HEK293T (cell line): ENCODE data around the gene RPL26.

Source experiments
- CTCF ChIA-PET: fragments of 350-600 bp; formaldehyde crosslinking; extraction: SDS; loops from one replicate; lab custom pipeline; 2021; ENCODE audit warnings: antibody characterized with exemption, inconsistent platforms; lab: Yijun Ruan, JAX
- POLR2A ChIA-PET: fragments of 350-600 bp; formaldehyde crosslinking; extraction: SDS; loops from one replicate; lab custom pipeline; 2020; ENCODE audit warnings: antibody characterized with exemption, inconsistent platforms; lab: Yijun Ruan, JAX
- DNase-seq: peaks from one replicate; pipeline ENCODE4 v3.0.0; 2012; ENCODE audit warnings: mixed read lengths; ENCODE audit errors: extremely low spot score
- ARNT ChIP-seq: fragments of 450-650 bp; IDR thresholded peaks from 2 replicates; pipeline ENCODE4 v1.6.1; 2017; ENCODE audit warnings: mild to moderate bottlenecking
- BHLHE40 ChIP-seq: fragments of 450-650 bp; IDR thresholded peaks from 2 replicates; pipeline ENCODE4 v1.6.1; 2016; ENCODE audit warnings: mild to moderate bottlenecking, moderate library complexity, borderline replicate concordance
- CTBP1 ChIP-seq: fragments of 450-650 bp; IDR thresholded peaks from 2 replicates; pipeline ENCODE4 v1.6.1; 2016; ENCODE audit warnings: borderline replicate concordance
- ELF4 ChIP-seq: fragments of 450-650 bp; IDR thresholded peaks from 2 replicates; pipeline ENCODE4 v1.6.1; 2017; ENCODE audit warnings: antibody characterized with exemption
- FOXA1 ChIP-seq: fragments of 450-650 bp; IDR thresholded peaks from 2 replicates; pipeline ENCODE4 v1.6.1; 2016; ENCODE audit warnings: mild to moderate bottlenecking
- FOXK2 ChIP-seq: fragments of 450-650 bp; IDR thresholded peaks from 2 replicates; pipeline ENCODE4 v1.6.1; 2016; ENCODE audit warnings: mild to moderate bottlenecking
- FOXM1 ChIP-seq: fragments of 450-650 bp; IDR thresholded peaks from 2 replicates; pipeline ENCODE4 v1.6.1; 2017; ENCODE audit warnings: mild to moderate bottlenecking, borderline replicate concordance
- HDGF ChIP-seq: fragments of 450-650 bp; IDR thresholded peaks from 2 replicates; pipeline ENCODE4 v1.6.1; 2017; ENCODE audit warnings: antibody characterized with exemption, borderline replicate concordance
- L3MBTL2 ChIP-seq: fragments of 450-650 bp; conservative IDR thresholded peaks from 2 replicates; pipeline ENCODE4 v1.6.1; 2016; ENCODE audit warnings: mild to moderate bottlenecking
- LEF1 ChIP-seq: fragments of 450-650 bp; IDR thresholded peaks from 2 replicates; pipeline ENCODE4 v1.6.1; 2017; ENCODE audit warnings: mild to moderate bottlenecking, borderline replicate concordance
- NFRKB ChIP-seq: fragments of 450-650 bp; IDR thresholded peaks from 2 replicates; pipeline ENCODE4 v1.6.1; 2016; ENCODE audit warnings: mild to moderate bottlenecking, moderate library complexity
- SP1 ChIP-seq: fragments of 450-650 bp; IDR thresholded peaks from 2 replicates; pipeline ENCODE4 v1.6.1; 2017
- SUZ12 ChIP-seq: fragments of 450-650 bp; IDR thresholded peaks from 2 replicates; pipeline ENCODE4 v1.6.1; 2016; ENCODE audit warnings: mild to moderate bottlenecking
- TARDBP ChIP-seq: fragments of 450-650 bp; IDR thresholded peaks from 2 replicates; pipeline ENCODE4 v1.6.1; 2016
- ZNF384 ChIP-seq: fragments of 450-650 bp; IDR thresholded peaks from 2 replicates; pipeline ENCODE4 v1.6.1; 2016
- TF ChIP-seq, protein P1 (sequence below): fragments of 450-650 bp; IDR thresholded peaks from 2 replicates; pipeline ENCODE4 v1.6.1; 2016

The RPL26 gene

DNA sequence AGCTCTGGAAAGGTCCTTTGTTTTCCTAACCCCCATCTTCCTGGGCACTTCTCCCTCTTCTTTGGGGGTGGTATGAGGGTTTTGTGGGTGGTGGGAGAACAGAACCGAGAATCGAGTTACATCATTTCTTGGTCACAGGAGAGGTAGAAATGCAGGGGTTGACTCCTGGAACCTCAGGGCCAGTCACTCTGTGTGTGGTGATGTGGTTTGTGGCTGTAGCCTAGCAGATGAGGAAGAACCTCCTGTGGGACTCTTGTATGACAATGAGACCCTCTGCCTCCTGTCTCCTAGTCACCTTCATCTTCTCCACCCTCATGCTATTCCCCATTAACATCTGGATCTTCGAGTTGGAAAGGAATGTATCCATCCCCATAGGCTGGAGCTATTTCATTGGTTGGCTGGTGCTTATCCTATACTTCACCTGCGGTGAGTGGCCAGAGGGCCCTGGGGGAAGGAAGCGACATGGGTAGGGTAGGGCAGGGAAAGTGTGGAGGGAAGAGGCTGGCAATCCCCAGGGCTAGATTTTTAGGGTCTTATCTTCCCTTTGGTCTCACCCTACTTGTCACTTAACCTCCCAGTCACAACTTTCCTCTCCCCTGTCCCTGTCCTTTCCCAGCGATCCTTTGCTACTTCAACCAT is 37.8 kb downstream of the RPL26 start:
- no peak for TF ChIP-seq HDGF
- CTCF ChIA-PET, result no interaction called here
- POLR2A ChIA-PET, result interaction anchor here (1.2 to 1.4 kb wide), 2 partner anchors 14 to 32 kb away, joined by 3 to 4 read pairs; partner anchors contain the start of gene KRABD2
- DNase-seq, result no peak

DNA sequence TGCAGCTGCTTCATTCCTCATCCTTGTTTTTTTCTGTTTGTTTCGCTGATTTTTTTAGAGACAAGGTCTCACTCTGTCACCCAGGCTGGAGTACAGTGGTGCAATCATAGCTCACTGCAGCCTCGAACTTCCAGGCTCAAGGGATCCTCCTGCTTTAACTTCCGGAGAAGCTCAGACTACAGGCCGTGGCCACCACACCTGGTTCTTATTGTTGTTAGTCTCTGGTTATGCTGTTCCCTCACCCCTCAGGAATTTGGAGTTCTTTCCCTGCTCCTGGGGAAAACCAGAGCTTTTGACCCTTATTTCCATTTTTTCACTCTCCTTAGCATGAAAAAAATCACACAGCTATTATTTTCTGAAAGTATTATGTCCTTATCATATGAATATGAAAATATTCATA is 41.5 kb downstream of the RPL26 start:
- no peak for DNase-seq
- TF ChIP-seq FOXK2 (no peak), LEF1 (no peak), NFRKB (no peak), ARNT (no peak), FOXM1 (no peak), HDGF (no peak), ZNF384 (no peak), SP1 (no peak), ELF4 (no peak), FOXA1 (no peak), TARDBP (no peak), SUZ12 (no peak), L3MBTL2 (no peak), CTBP1 (no peak), BHLHE40 (no peak)
- TF ChIP-seq, protein P1, sequence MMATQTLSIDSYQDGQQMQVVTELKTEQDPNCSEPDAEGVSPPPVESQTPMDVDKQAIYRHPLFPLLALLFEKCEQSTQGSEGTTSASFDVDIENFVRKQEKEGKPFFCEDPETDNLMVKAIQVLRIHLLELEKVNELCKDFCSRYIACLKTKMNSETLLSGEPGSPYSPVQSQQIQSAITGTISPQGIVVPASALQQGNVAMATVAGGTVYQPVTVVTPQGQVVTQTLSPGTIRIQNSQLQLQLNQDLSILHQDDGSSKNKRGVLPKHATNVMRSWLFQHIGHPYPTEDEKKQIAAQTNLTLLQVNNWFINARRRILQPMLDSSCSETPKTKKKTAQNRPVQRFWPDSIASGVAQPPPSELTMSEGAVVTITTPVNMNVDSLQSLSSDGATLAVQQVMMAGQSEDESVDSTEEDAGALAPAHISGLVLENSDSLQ, result no peak
- POLR2A ChIA-PET, result interaction anchor here (0.9 to 1.9 kb wide), 2 partner anchors 35 to 46 kb away, joined by 4 to 6 read pairs; partner anchors contain the start of genes KRABD2 and SLC25A35
- CTCF ChIA-PET, result interaction anchor here (0.6 to 1.5 kb wide), 2 partner anchors 42 to 325 kb away, joined by 3 to 4 read pairs; no protein-coding TSS in a partner anchor

DNA sequence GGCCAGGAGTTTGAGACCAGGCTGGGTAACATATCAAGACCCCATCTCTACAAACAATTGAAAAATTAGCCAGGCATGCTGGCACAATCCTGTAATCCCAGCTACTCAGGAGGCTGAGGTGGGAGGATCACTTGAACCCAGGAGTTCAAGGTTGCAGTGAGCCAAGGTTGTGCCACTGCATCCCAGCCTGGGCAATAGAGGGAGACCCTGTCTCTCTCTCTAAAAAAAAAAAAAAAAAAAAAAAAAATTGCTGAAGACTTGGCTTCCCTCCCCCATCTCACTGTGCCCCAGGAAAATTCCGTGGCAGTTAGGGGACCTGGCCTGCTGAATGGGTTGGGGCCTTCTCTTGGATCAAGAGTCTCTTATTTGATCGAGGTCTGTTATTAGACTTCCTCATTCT is 43.5 kb downstream of the RPL26 start, which contains the start of gene ODF4:
Gene ODF4 (plus strand): TSS at position 301 of the 400 bp plus-strand sequence. CDS start 212 bp downstream, outside the sequence.
- ChIA-PET POLR2A (no interaction called here), CTCF (no interaction called here)
- no peak for DNase-seq
- TF ChIP-seq, protein P1, result no peak
- TF ChIP-seq SUZ12 (no peak), CTBP1 (no peak)

DNA sequence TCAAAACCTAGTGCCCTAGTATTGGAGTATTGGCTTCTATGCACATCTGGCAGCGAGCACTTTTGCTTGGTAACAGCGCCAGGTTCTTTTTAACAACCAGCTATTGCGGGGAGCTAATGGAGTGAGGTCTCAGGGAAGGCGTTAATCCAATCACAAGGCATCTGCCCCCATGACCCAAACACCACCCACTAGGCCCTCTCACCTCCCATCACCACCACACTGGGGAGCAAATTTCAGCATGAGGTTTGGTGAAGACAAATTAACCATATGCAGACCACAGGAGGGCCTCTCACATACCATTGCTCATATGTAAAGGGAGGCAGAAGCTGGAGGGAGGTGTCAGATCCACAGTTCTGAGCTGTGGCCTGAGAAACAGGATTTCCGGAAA is 44.2 kb downstream of the RPL26 start:
- CTCF ChIA-PET, result interaction anchor here (0.6 to 1.1 kb wide), 3 partner anchors 37 to 171 kb away, joined by 3 to 5 read pairs (median 4); no protein-coding TSS in a partner anchor
- POLR2A ChIA-PET, result interaction anchor here (1.0 to 1.8 kb wide), 3 partner anchors 22 to 43 kb away, joined by 3 to 9 read pairs (median 4); partner anchors contain the start of genes KRABD2 and SLC25A35
- DNase-seq, result no peak
- TF ChIP-seq ELF4, result no peak
- no peak for TF ChIP-seq NFRKB
- TF ChIP-seq HDGF, result no peak
- TF ChIP-seq L3MBTL2, result no peak
- TF ChIP-seq SP1, result no peak
- no peak for TF ChIP-seq LEF1
- no peak for TF ChIP-seq ARNT
- TF ChIP-seq ZNF384, result no peak
- no peak for TF ChIP-seq SUZ12
- no peak for TF ChIP-seq TARDBP
- TF ChIP-seq, protein P1, result no peak

DNA sequence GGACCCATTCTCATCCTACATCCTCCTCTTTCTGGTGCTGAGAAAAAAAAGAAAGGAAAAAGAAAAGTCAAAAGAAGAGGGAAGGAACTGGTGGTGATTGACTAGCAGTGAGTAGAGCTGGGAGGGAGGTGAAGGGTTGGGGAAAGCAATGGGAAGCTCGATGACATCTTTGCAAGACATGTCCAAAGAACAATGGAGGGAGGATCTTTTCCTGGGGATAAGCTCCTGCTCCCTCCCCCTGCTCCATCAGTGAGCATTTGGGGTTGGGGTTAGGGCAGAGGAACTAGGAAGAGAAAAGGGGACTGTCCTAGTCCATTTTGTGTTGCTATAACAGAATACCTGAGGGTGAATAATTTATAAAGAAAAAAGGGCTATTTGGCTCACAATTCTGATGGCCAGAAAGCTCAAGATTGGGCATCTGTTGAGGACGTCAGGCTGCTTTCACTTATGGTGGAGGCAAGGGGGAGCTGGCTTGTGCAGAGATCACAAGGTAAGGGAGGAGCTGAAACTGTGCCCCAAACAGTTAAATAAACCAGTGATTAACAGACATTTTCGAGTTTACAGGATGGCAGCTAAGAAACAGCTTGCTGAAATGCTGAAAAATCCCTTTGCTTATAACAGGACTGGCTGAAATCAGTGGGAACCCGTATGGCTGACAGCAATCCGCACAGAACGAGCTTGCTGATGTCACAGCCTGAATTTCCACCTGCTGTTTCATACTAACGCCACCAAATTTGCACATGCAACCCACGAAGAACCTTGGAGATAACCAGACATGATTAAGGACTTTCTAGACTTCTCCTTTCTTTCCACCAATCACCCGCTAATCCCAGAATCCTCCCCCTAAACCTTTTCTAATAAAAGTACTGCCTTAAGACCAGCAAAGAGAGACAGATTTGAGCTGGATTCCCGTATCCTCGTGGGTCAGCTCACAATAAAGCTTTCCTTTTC is 44.9 kb downstream of the RPL26 start:
- DNase-seq, result no peak
- POLR2A ChIA-PET, result interaction anchor here (0.7 to 1.8 kb wide), 4 partner anchors 22 to 45 kb away, joined by 3 to 9 read pairs (median 4); partner anchors contain the start of genes KRABD2 and SLC25A35
- TF ChIP-seq ARNT, result no peak
- TF ChIP-seq, protein P1, result no peak
- no peak for TF ChIP-seq FOXM1
- no peak for TF ChIP-seq L3MBTL2
- no peak for TF ChIP-seq FOXK2
- no peak for TF ChIP-seq NFRKB
- TF ChIP-seq FOXA1, result no peak
- no peak for TF ChIP-seq ELF4
- TF ChIP-seq ZNF384, result no peak
- TF ChIP-seq HDGF, result no peak
- no peak for TF ChIP-seq CTBP1
- no peak for TF ChIP-seq SUZ12
- TF ChIP-seq BHLHE40, result no peak
- TF ChIP-seq LEF1, result no peak
- CTCF ChIA-PET, result interaction anchor here (0.6 to 1.1 kb wide), 4 partner anchors 37 to 264 kb away, joined by 3 to 5 read pairs (median 4); no protein-coding TSS in a partner anchor

DNA sequence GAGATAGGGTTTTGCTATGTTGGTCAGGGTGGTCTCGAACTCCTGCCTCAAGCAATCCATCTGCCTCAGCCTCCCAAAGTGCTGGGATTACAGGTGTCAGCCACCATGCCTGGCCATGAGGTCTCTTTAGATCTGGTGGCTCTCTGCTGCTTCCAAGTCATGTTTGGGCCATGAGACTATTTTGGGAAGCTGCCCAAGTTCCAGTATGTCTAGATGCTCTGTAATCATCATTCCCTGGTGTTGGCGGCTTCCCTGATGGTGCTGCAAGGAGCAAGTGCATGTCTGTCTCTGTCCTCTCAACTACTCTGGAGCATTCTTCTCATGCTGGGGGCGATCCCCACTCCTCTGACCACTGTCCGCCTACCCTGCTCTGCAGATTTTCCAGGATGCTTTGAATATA is 49.7 kb downstream of the RPL26 start:
- no peak for DNase-seq
- ChIA-PET CTCF (no interaction called here), POLR2A (no interaction called here)
- TF ChIP-seq FOXK2, result no peak
- TF ChIP-seq FOXM1, result no peak
- no peak for TF ChIP-seq TARDBP
- TF ChIP-seq NFRKB, result no peak
- TF ChIP-seq ARNT, result no peak
- no peak for TF ChIP-seq L3MBTL2
- TF ChIP-seq ELF4, result no peak
- no peak for TF ChIP-seq LEF1
- no peak for TF ChIP-seq BHLHE40
- no peak for TF ChIP-seq ZNF384
- no peak for TF ChIP-seq HDGF
